Ovary (tissue), 9 donors: Measurements from ENCODE around the gene DGKQ. TPM values are rescaled to one million over a fixed set of nuclear protein-coding genes. Genes with fewer than 3 reads are reported as not detected.

Source experiments
- DNase-seq, 5 donors: peaks; one replicate each; pipeline ENCODE4 v3.0.0-alpha.2; 2019 to 2020
- H3K27ac ChIP-seq, 2 donors: fragments of 200-600 bp; one replicate each; pipeline versions ENCODE4 v1.5.1 to v1.8.0; 2019 to 2022
- H3K27me3 ChIP-seq: fragments of 200-600 bp; one replicate; pipeline ENCODE4 v1.8.0; 2022
- H3K36me3 ChIP-seq: fragments of 200-600 bp; sonication (generic); one replicate; pipeline ENCODE4 v1.5.1; 2019
- H3K4me1 ChIP-seq: one replicate; pipeline ENCODE4 v1.8.1; 2013; ENCODE audit warnings: mild to moderate bottlenecking, moderate library complexity; ENCODE audit not compliant: insufficient read depth
- H3K4me3 ChIP-seq: fragments of 200-600 bp; sonication (generic); one replicate; pipeline ENCODE4 v1.5.1; 2017
- H3K9me3 ChIP-seq, 2 donors: fragments of 200-600 bp in 1 of 2; sonication (generic) in 1 of 2; one replicate each; pipeline versions ENCODE4 v1.5.1 to v1.8.1; 2013 to 2019; ENCODE audit warnings: mild to moderate bottlenecking in 1 of 2, moderate library complexity in 1 of 2
- CTCF ChIP-seq, 3 donors: fragments of 450-650 bp in 2 of 3; fragments of 200-600 bp in 1 of 3; IDR thresholded peaks; one replicate each; pipeline versions ENCODE4 v1.5.1 to v1.8.0; 2016 to 2022; ENCODE audit warnings: antibody characterized with exemption in 3 of 3, mild to moderate bottlenecking in 1 of 3
- EP300 ChIP-seq: sonication (generic); formaldehyde crosslinking; IDR thresholded peaks from one replicate; pipeline ENCODE4 v1.6.1; 2017; ENCODE audit warnings: antibody characterized with exemption
- POLR2A ChIP-seq: fragments of 450-650 bp; IDR thresholded peaks from one replicate; pipeline ENCODE4 v1.6.1; 2017; ENCODE audit warnings: antibody characterized with exemption, mild to moderate bottlenecking, moderate library complexity
- WGBS, 3 donors: extraction: QIAGEN DNeasy Blood & Tissue Kit in 1 of 3; methylation state at CpG; one replicate each; pipeline versions ENCODE4 v1.1.5 to v1.1.7; 2013 to 2017; 5-methylcytosine and 5-hydroxymethylcytosine counted together
- intact Hi-C, 4 donors: fragments of 100-400 bp; cut with DNase I; formaldehyde crosslinking; loops; one replicate each; pipeline versions ENCODE4 v1.11.0 to v1.15.1; 2022 to 2023
- polyA plus RNA-seq, 2 donors: library from polyadenylated mRNA; stranded (reverse); fragments of 200-250 nt in 1 of 2; fragments of 350-450 nt in 1 of 2; fragmentation: Illumina TruSeq in 1 of 2; extraction: RNeasy Lipid Tissue Mini Kit (QIAGEN cat#74804) in 1 of 2; gene quantifications; one replicate each; pipeline ENCODE4 v1.2.3, GENCODE V29; 2013 to 2014
- total RNA-seq, 7 donors: library from RNA; depleted of rRNA in 2 of 7; stranded (reverse); fragments of >200 nt in 2 of 7; fragmentation: NEBNext Ultra II Directional in 3 of 7; extraction: Animal tissue kit (Norgen Biotek cat#: 25700) in 3 of 7; gene quantifications; one replicate each; pipeline versions ENCODE4 v1.1.0 to v1.2.4, GENCODE V29; 2016 to 2023
- donor health status: DM: no; HTN: no; CAD: no; lungs with moderate emphysema.
- donor health status: DM: no; HTN: no; CAD: no.
- donor health status: Bipolar disorder and iron deficiency.
- donor health status: DM: yes; HTN: yes; CAD: no.
- donor health status: DM: no; HTN: no; CAD: no.
- donor health status: DM: yes; HTN: yes; CAD: no.

DGKQ gene
- total and polyA plus RNA-seq, 9 donors = 0.53 to 12.9 (median 6.9) TPM

- DNase-seq = no peak
- no peaks in the 10 kb centered on the region for H3K27me3 ChIP-seq
- intact Hi-C loops = no loop called here
Measured at GRCh38 chr4:965048-965765, 8.2 kb downstream of the DGKQ start.

GRCh38 chr4:964346-965025, 8.9 kb downstream of the DGKQ start:
- H3K36me3 ChIP-seq = no peaks in the 10 kb centered on the region

More at GRCh38 chr4:965048-965765, 8.2 kb downstream of the DGKQ start:
- Histone ChIP-seq H3K36me3 (no peaks in the 10 kb centered on the region), H3K4me3 (no peak overlapping the region), H3K27ac (no peak overlapping the region), H3K4me1 (no peaks in the 10 kb centered on the region), H3K9me3 (no peaks in the 10 kb centered on the region)
- no peak for TF ChIP-seq CTCF (IDR thresholded peaks at IDR 0.05)
- TF ChIP-seq EP300 = no peak
- TF ChIP-seq POLR2A = no peak
- 90% methylated on average over 20 to 26 of the region's 26 CpGs for WGBS, 3 donors

GRCh38 chr4:963276-964225, 9.8 kb downstream of the DGKQ start:
- H3K4me1 ChIP-seq = no peaks in the 10 kb centered on the region
- no peak overlapping the region for H3K27ac ChIP-seq
- no peak for DNase-seq
- TF ChIP-seq EP300 (no peak), CTCF (IDR thresholded peaks at IDR 0.05) (no peak), POLR2A (no peak)
- 91 to 93% (median 92%) methylated on average over 33 to 39 of the region's 39 CpGs for WGBS, 3 donors
- no peaks in the 10 kb centered on the region for H3K27me3 ChIP-seq
- no peaks in the 10 kb centered on the region for H3K9me3 ChIP-seq
- H3K36me3 ChIP-seq = no peaks in the 10 kb centered on the region
- intact Hi-C loops = no loop called here
- no peak overlapping the region for H3K4me3 ChIP-seq

More at GRCh38 chr4:964346-965025, 8.9 kb downstream of the DGKQ start:
- 86 to 90% (median 86%) methylated on average over 17 to 23 of the region's 23 CpGs for WGBS, 3 donors
- intact Hi-C loops = no loop called here
- DNase-seq = no peak
- no peaks in the 10 kb centered on the region for H3K4me1 ChIP-seq
- no peak overlapping the region for H3K27ac ChIP-seq
- no peaks in the 10 kb centered on the region for H3K9me3 ChIP-seq
- no peak overlapping the region for H3K4me3 ChIP-seq
- TF ChIP-seq POLR2A = no peak
- TF ChIP-seq EP300 = no peak
- no peak for TF ChIP-seq CTCF (IDR thresholded peaks at IDR 0.05)
- no peaks in the 10 kb centered on the region for H3K27me3 ChIP-seq
